ENCODE data around the gene PJVK.
"Not testable (repeated sequence)": the region's sequence is repeated elsewhere in the genome, so short reads cannot be mapped to it uniquely, and the experiment has no call there.

PJVK gene

GRCh38 chr2:178457390-178457886 lies 6.3 kb downstream of the PJVK start:
- Histone ChIP-seq H3K27ac (ENCODE audit: low read depth, low read length) (no peak overlapping the region), H3K9me3 (ENCODE audit: control insufficient read depth in 5 of 5, low read length in 5 of 5) (no peaks in the 10 kb centered on the region), H3K27me3 (ENCODE audit: control insufficient read depth in 5 of 5, insufficient read depth in 4 of 5, low read length in 5 of 5) (no peaks in the 10 kb centered on the region), H3K4me3 (ENCODE audit: low read depth in 1 of 5, low read length in 5 of 5) (no peak overlapping the region), H3K4me1 (ENCODE audit: control insufficient read depth in 5 of 5, insufficient read depth in 5 of 5, low read length in 5 of 5) (no peaks in the 10 kb centered on the region), H3K36me3 (ENCODE audit: control insufficient read depth in 5 of 5, insufficient read depth in 5 of 5, low read length in 5 of 5) (peaks cover 0 to 3% (median 0%) of the 10 kb centered on the region in 5 donors), H3K9ac (ENCODE audit: low read length in 5 of 5) (no peak overlapping the region)

GRCh38 chr2:178469219-178469849 lies 18.2 kb downstream of the PJVK start:
- peaks cover 0 to 2% (median 0%) of the 10 kb centered on the region in 5 donors for H3K4me1 ChIP-seq (ENCODE audit: control insufficient read depth in 5 of 5, insufficient read depth in 5 of 5, low read length in 5 of 5)
- H3K27ac ChIP-seq (ENCODE audit: low read depth, low read length) = no peak overlapping the region
- no peaks in the 10 kb centered on the region for H3K9me3 ChIP-seq (ENCODE audit: control insufficient read depth in 5 of 5, low read length in 5 of 5)
- H3K36me3 ChIP-seq (ENCODE audit: control insufficient read depth in 5 of 5, insufficient read depth in 5 of 5, low read length in 5 of 5) = peaks cover 0 to 8% (median 4%) of the 10 kb centered on the region in 5 donors
- no peak overlapping the region for H3K4me3 ChIP-seq (ENCODE audit: low read depth in 1 of 5, low read length in 5 of 5)
- no peak overlapping the region for H3K9ac ChIP-seq (ENCODE audit: low read length in 5 of 5)
- H3K27me3 ChIP-seq (ENCODE audit: control insufficient read depth in 5 of 5, insufficient read depth in 4 of 5, low read length in 5 of 5) = no peaks in the 10 kb centered on the region

GRCh38 chr2:178471313-178471712 lies 20.1 kb downstream of the PJVK start:
- not testable (repeated sequence) for H3K4me3 ChIP-seq (ENCODE audit: low read depth in 1 of 5, low read length in 5 of 5); H3K36me3 ChIP-seq (ENCODE audit: control insufficient read depth in 5 of 5, insufficient read depth in 5 of 5, low read length in 5 of 5); H3K9ac ChIP-seq (ENCODE audit: low read length in 5 of 5); H3K27me3 ChIP-seq (ENCODE audit: control insufficient read depth in 5 of 5, insufficient read depth in 4 of 5, low read length in 5 of 5); H3K27ac ChIP-seq (ENCODE audit: low read depth, low read length); H3K4me1 ChIP-seq (ENCODE audit: control insufficient read depth in 5 of 5, insufficient read depth in 5 of 5, low read length in 5 of 5); H3K9me3 ChIP-seq (ENCODE audit: control insufficient read depth in 5 of 5, low read length in 5 of 5)

GRCh38 chr2:178473373-178473772 lies 22.2 kb downstream of the PJVK start:
- Histone ChIP-seq H3K9me3 (ENCODE audit: control insufficient read depth in 5 of 5, low read length in 5 of 5) (no peaks in the 10 kb centered on the region), H3K27me3 (ENCODE audit: control insufficient read depth in 5 of 5, insufficient read depth in 4 of 5, low read length in 5 of 5) (no peaks in the 10 kb centered on the region), H3K4me3 (ENCODE audit: low read depth in 1 of 5, low read length in 5 of 5) (no peak overlapping the region), H3K27ac (ENCODE audit: low read depth, low read length) (no peak overlapping the region), H3K4me1 (ENCODE audit: control insufficient read depth in 5 of 5, insufficient read depth in 5 of 5, low read length in 5 of 5) (peaks cover 0 to 7% (median 4%) of the 10 kb centered on the region in 5 donors), H3K36me3 (ENCODE audit: control insufficient read depth in 5 of 5, insufficient read depth in 5 of 5, low read length in 5 of 5) (no peaks in the 10 kb centered on the region), H3K9ac (ENCODE audit: low read length in 5 of 5) (no peak overlapping the region)

GRCh38 chr2:178473931-178474330 lies 22.8 kb downstream of the PJVK start:
- Histone ChIP-seq H3K27me3 (ENCODE audit: control insufficient read depth in 5 of 5, insufficient read depth in 4 of 5, low read length in 5 of 5) (no peaks in the 10 kb centered on the region), H3K4me3 (ENCODE audit: low read depth in 1 of 5, low read length in 5 of 5) (no peak overlapping the region), H3K9ac (ENCODE audit: low read length in 5 of 5) (no peak overlapping the region), H3K27ac (ENCODE audit: low read depth, low read length) (no peak overlapping the region), H3K4me1 (ENCODE audit: control insufficient read depth in 5 of 5, insufficient read depth in 5 of 5, low read length in 5 of 5) (peaks cover 0 to 11% (median 7%) of the 10 kb centered on the region in 5 donors), H3K9me3 (ENCODE audit: control insufficient read depth in 5 of 5, low read length in 5 of 5) (no peaks in the 10 kb centered on the region), H3K36me3 (ENCODE audit: control insufficient read depth in 5 of 5, insufficient read depth in 5 of 5, low read length in 5 of 5) (no peaks in the 10 kb centered on the region)

GRCh38 chr2:178474560-178474959 lies 23.4 kb downstream of the PJVK start:
- H3K9me3 ChIP-seq (ENCODE audit: control insufficient read depth in 5 of 5, low read length in 5 of 5) = no peaks in the 10 kb centered on the region
- H3K27me3 ChIP-seq (ENCODE audit: control insufficient read depth in 5 of 5, insufficient read depth in 4 of 5, low read length in 5 of 5) = no peaks in the 10 kb centered on the region
- H3K9ac ChIP-seq (ENCODE audit: low read length in 5 of 5) = no peak overlapping the region
- no peaks in the 10 kb centered on the region for H3K36me3 ChIP-seq (ENCODE audit: control insufficient read depth in 5 of 5, insufficient read depth in 5 of 5, low read length in 5 of 5)
- H3K4me3 ChIP-seq (ENCODE audit: low read depth in 1 of 5, low read length in 5 of 5) = no peak overlapping the region
- H3K4me1 ChIP-seq (ENCODE audit: control insufficient read depth in 5 of 5, insufficient read depth in 5 of 5, low read length in 5 of 5) = peaks cover 0 to 18% (median 13%) of the 10 kb centered on the region in 5 donors
- no peak overlapping the region for H3K27ac ChIP-seq (ENCODE audit: low read depth, low read length)

GRCh38 chr2:178476477-178476876 lies 25.3 kb downstream of the PJVK start:
- no peak overlapping the region for H3K27ac ChIP-seq (ENCODE audit: low read depth, low read length)
- no peak overlapping the region for H3K9ac ChIP-seq (ENCODE audit: low read length in 5 of 5)
- H3K27me3 ChIP-seq (ENCODE audit: control insufficient read depth in 5 of 5, insufficient read depth in 4 of 5, low read length in 5 of 5) = no peaks in the 10 kb centered on the region
- H3K4me1 ChIP-seq (ENCODE audit: control insufficient read depth in 5 of 5, insufficient read depth in 5 of 5, low read length in 5 of 5) = peaks cover 2 to 31% (median 24%) of the 10 kb centered on the region in 5 donors
- no peak overlapping the region for H3K4me3 ChIP-seq (ENCODE audit: low read depth in 1 of 5, low read length in 5 of 5)
- H3K36me3 ChIP-seq (ENCODE audit: control insufficient read depth in 5 of 5, insufficient read depth in 5 of 5, low read length in 5 of 5) = no peaks in the 10 kb centered on the region
- no peaks in the 10 kb centered on the region for H3K9me3 ChIP-seq (ENCODE audit: control insufficient read depth in 5 of 5, low read length in 5 of 5)

GRCh38 chr2:178477443-178478129 lies 26.4 kb downstream of the PJVK start:
- H3K27me3 ChIP-seq (ENCODE audit: control insufficient read depth in 5 of 5, insufficient read depth in 4 of 5, low read length in 5 of 5) = no peaks in the 10 kb centered on the region
- H3K9ac ChIP-seq (ENCODE audit: low read length in 5 of 5) = peak overlapping the region; percentile 68 to 95 (median 72)
- H3K4me3 ChIP-seq (ENCODE audit: low read depth in 1 of 5, low read length in 5 of 5) = peak overlapping the region; percentile 85 to 99 (median 95)
- H3K9me3 ChIP-seq (ENCODE audit: control insufficient read depth in 5 of 5, low read length in 5 of 5) = no peaks in the 10 kb centered on the region
- peaks cover 3 to 42% (median 35%) of the 10 kb centered on the region in 5 donors for H3K4me1 ChIP-seq (ENCODE audit: control insufficient read depth in 5 of 5, insufficient read depth in 5 of 5, low read length in 5 of 5)
- H3K36me3 ChIP-seq (ENCODE audit: control insufficient read depth in 5 of 5, insufficient read depth in 5 of 5, low read length in 5 of 5) = no peaks in the 10 kb centered on the region
- peak overlapping the region; percentile 98 for H3K27ac ChIP-seq (ENCODE audit: low read depth, low read length)

GRCh38 chr2:178478130-178478438 lies 26.9 kb downstream of the PJVK start:
- H3K27me3 ChIP-seq (ENCODE audit: control insufficient read depth in 5 of 5, insufficient read depth in 4 of 5, low read length in 5 of 5) = no peaks in the 10 kb centered on the region
- peak overlapping the region; percentile 85 to 99 (median 95) for H3K4me3 ChIP-seq (ENCODE audit: low read depth in 1 of 5, low read length in 5 of 5)
- H3K4me1 ChIP-seq (ENCODE audit: control insufficient read depth in 5 of 5, insufficient read depth in 5 of 5, low read length in 5 of 5) = peaks cover 3 to 44% (median 40%) of the 10 kb centered on the region in 5 donors
- H3K36me3 ChIP-seq (ENCODE audit: control insufficient read depth in 5 of 5, insufficient read depth in 5 of 5, low read length in 5 of 5) = no peaks in the 10 kb centered on the region
- H3K9ac ChIP-seq (ENCODE audit: low read length in 5 of 5) = peak overlapping the region; percentile 68 to 95 (median 72)
- H3K9me3 ChIP-seq (ENCODE audit: control insufficient read depth in 5 of 5, low read length in 5 of 5) = no peaks in the 10 kb centered on the region
- peak overlapping the region; percentile 98 for H3K27ac ChIP-seq (ENCODE audit: low read depth, low read length)

- Histone ChIP-seq H3K4me1 (ENCODE audit: control insufficient read depth in 5 of 5, insufficient read depth in 5 of 5, low read length in 5 of 5) (peaks cover 3 to 44% (median 40%) of the 10 kb centered on the region in 5 donors), H3K4me3 (ENCODE audit: low read depth in 1 of 5, low read length in 5 of 5) (peak within 1 kb of the TSS; percentile 85 to 99 (median 95)), H3K36me3 (ENCODE audit: control insufficient read depth in 5 of 5, insufficient read depth in 5 of 5, low read length in 5 of 5) (no peaks in the 10 kb centered on the region)
Measured at GRCh38 chr2:178478439-178479274, 27.5 kb downstream of the PJVK start, which contains the start of gene FKBP7. Gene FKBP7, minus strand, starts transcription at chr2:178478600. Its CDS starts 101 bp downstream, at chr2:178478499.

More at GRCh38 chr2:178478439-178479274, 27.5 kb downstream of the PJVK start, which contains the start of gene FKBP7:
- Histone ChIP-seq H3K9ac (ENCODE audit: low read length in 5 of 5) (peak within 1 kb of the TSS; percentile 71 to 95 (median 79)), H3K27me3 (ENCODE audit: control insufficient read depth in 5 of 5, insufficient read depth in 4 of 5, low read length in 5 of 5) (no peaks in the 10 kb centered on the region), H3K9me3 (ENCODE audit: control insufficient read depth in 5 of 5, low read length in 5 of 5) (no peaks in the 10 kb centered on the region), H3K27ac (ENCODE audit: low read depth, low read length) (peak within 1 kb of the TSS; percentile 98)

All from subcutaneous abdominal adipose tissue (tissue), 5 donors.